Kidney (tissue), 14 donors: ENCODE measurements around the gene TMED4. TPM values are rescaled to one million over a fixed set of nuclear protein-coding genes. Genes with fewer than 3 reads are reported as not detected.

Experiments
- DNase-seq, 5 donors: peaks; one replicate each; pipeline ENCODE4 v3.0.0-alpha.2; 2013 to 2020
- FAIRE-seq: peaks from 2 replicates; lab custom pipeline; 2012; peaks lifted over from hg19 to GRCh38; lab: Jason Lieb, UNC
- H3K27ac ChIP-seq, 2 donors: one replicate each; pipeline ENCODE4 v1.7.0; 2013; ENCODE audit warnings: low read depth in 2 of 2, low read length in 2 of 2, inconsistent platforms in 1 of 2
- H3K27me3 ChIP-seq: one replicate; pipeline ENCODE4 v1.7.1; 2013; ENCODE audit warnings: low read length, inconsistent platforms; ENCODE audit not compliant: control insufficient read depth, insufficient read depth
- H3K36me3 ChIP-seq, 3 donors: one replicate each; pipeline versions ENCODE4 v1.7.0 to v1.7.1; 2013; ENCODE audit warnings: low read length in 3 of 3, control low read depth in 1 of 3, inconsistent platforms in 1 of 3; ENCODE audit not compliant: insufficient read depth in 3 of 3, control insufficient read depth in 2 of 3
- H3K4me1 ChIP-seq, 3 donors: one replicate each; pipeline versions ENCODE4 v1.7.0 to v1.7.1; 2013; ENCODE audit warnings: low read length in 3 of 3, inconsistent platforms in 1 of 3, low read depth in 1 of 3; ENCODE audit not compliant: control insufficient read depth in 2 of 3, insufficient read depth in 2 of 3
- H3K4me3 ChIP-seq, 3 donors: one replicate each; pipeline versions ENCODE4 v1.7.0 to v1.8.1; 2013; ENCODE audit warnings: low read length in 3 of 3, control low read depth in 1 of 3, inconsistent platforms in 1 of 3
- H3K9ac ChIP-seq, 3 donors: one replicate each; pipeline versions ENCODE4 v1.7.0 to v1.7.1; 2013; ENCODE audit warnings: low read length in 3 of 3, control low read depth in 1 of 3, inconsistent platforms in 1 of 3
- H3K9me3 ChIP-seq, 3 donors: one replicate each; pipeline versions ENCODE4 v1.7.0 to v1.7.1; 2013; ENCODE audit warnings: low read length in 3 of 3, control low read depth in 1 of 3, inconsistent platforms in 1 of 3; ENCODE audit not compliant: control insufficient read depth in 2 of 3, insufficient read depth in 1 of 3
- CTCF ChIP-seq: IDR thresholded peaks from 3 replicates; pipeline ENCODE4 v1.5.1; 2012; ENCODE audit warnings: mild to moderate bottlenecking, moderate library complexity, borderline replicate concordance; ENCODE audit not compliant: insufficient read depth; ENCODE audit errors: extremely low read depth
- intact Hi-C: fragments of 100-400 bp; cut with DNase I; formaldehyde crosslinking; loops from one replicate; pipeline ENCODE4 v1.11.1; 2022
- polyA plus RNA-seq: library from polyadenylated mRNA; stranded (reverse); fragments of 350-450 nt; fragmentation: Illumina TruSeq; extraction: RNeasy Lipid Tissue Mini Kit (QIAGEN cat#74804); gene quantifications from one replicate; pipeline ENCODE4 v1.2.3, GENCODE V29; 2014; ENCODE audit warnings: low read depth, low replicate concordance; ENCODE audit not compliant: insufficient read depth
- total RNA-seq: library from RNA; stranded (reverse); fragmentation: NEBNext Ultra II Directional; extraction: Animal tissue kit (Norgen Biotek cat#: 25700); gene quantifications from one replicate; pipeline ENCODE4 v1.2.1, GENCODE V29; 2021
- donor health status: control.
- donor health status: control.
- donor health status: control.
- donor health status: control.
- donor health status: control.
- donor health status: DM: yes; HTN: yes; CAD: no.
- donor health status: Normal renal cell carcinoma (clear cell type).

Gene TMED4
- total and polyA plus RNA-seq, 2 donors from 2014 or later: 105 to 138 TPM

- H3K27ac ChIP-seq: peak overlapping the region; percentile 57 to 78
- H3K4me1 ChIP-seq: peaks cover 0 to 64% (median 43%) of the 10 kb centered on the region in 3 donors
- peaks cover 4 to 16% (median 7%) of the 10 kb centered on the region in 3 donors for H3K36me3 ChIP-seq
- FAIRE-seq (no peak), DNase-seq (no peak)
- H3K9ac ChIP-seq: no peak overlapping the region
- H3K9me3 ChIP-seq: no peaks in the 10 kb centered on the region
- no peaks in the 10 kb centered on the region for H3K27me3 ChIP-seq
- no peak for TF ChIP-seq CTCF
- intact Hi-C loops: no loop called here
- peak overlapping the region in 1 of 3 donors; percentile 22 for H3K4me3 ChIP-seq
Observed at GRCh38 chr7:44630792-44631457, 48.9 kb upstream of the TMED4 start.

- peaks cover 6 to 25% (median 7%) of the 10 kb centered on the region in 3 donors for H3K36me3 ChIP-seq
- no peaks in the 10 kb centered on the region for H3K27me3 ChIP-seq
- no peaks in the 10 kb centered on the region for H3K9me3 ChIP-seq
- H3K9ac ChIP-seq: no peak overlapping the region
- peak overlapping the region; percentile 20 to 78 for H3K27ac ChIP-seq
- DNase-seq (no peak), FAIRE-seq (no peak)
- TF ChIP-seq CTCF: no peak
- H3K4me3 ChIP-seq: peak overlapping the region in 1 of 3 donors; percentile 6
- H3K4me1 ChIP-seq: peaks cover 0 to 57% (median 37%) of the 10 kb centered on the region in 3 donors
- intact Hi-C loops: no loop called here
Observed at GRCh38 chr7:44629829-44630522, 47.9 kb upstream of the TMED4 start.

GRCh38 chr7:44626620-44627019 is 44.6 kb upstream of the TMED4 start:
- intact Hi-C loops: no loop called here
- H3K27ac ChIP-seq: no peak overlapping the region
- no peaks in the 10 kb centered on the region for H3K27me3 ChIP-seq
- no peaks in the 10 kb centered on the region for H3K9me3 ChIP-seq
- H3K4me3 ChIP-seq: no peak overlapping the region
- no peak for TF ChIP-seq CTCF
- no peak overlapping the region for H3K9ac ChIP-seq
- FAIRE-seq (no peak), DNase-seq (no peak)
- H3K4me1 ChIP-seq: peaks cover 0 to 35% (median 25%) of the 10 kb centered on the region in 3 donors
- H3K36me3 ChIP-seq: peaks cover 6 to 32% (median 9%) of the 10 kb centered on the region in 3 donors
